H9 (cell line): ENCODE data around the gene CDC42EP5. TPM values are rescaled to one million over a fixed set of nuclear protein-coding genes. Genes with fewer than 3 reads are reported as not detected.
"Not testable (repeated sequence)": the region's sequence is repeated elsewhere in the genome, so short reads cannot be mapped to it uniquely, and the experiment has no call there.

Source experiments
- DNase-seq: peaks from one replicate; pipeline ENCODE4 v3.0.0-alpha.2; 2017
- H2AFZ ChIP-seq: one replicate; pipeline ENCODE4 v1.6.1; 2013; ENCODE audit warnings: mild to moderate bottlenecking, low read length, control low read depth, moderate library complexity
- H2AK5ac ChIP-seq: 2 replicates; pipeline ENCODE4 v1.6.1; 2013; ENCODE audit warnings: low read length, control low read depth, mixed read lengths; ENCODE audit not compliant: insufficient read length
- H2BK120ac ChIP-seq: one replicate; pipeline ENCODE4 v1.6.1; 2013; ENCODE audit warnings: low read depth, mild to moderate bottlenecking, low read length, control low read depth, inconsistent platforms; ENCODE audit not compliant: poor library complexity, severe bottlenecking
- H2BK12ac ChIP-seq: 2 replicates; pipeline ENCODE4 v1.6.1; 2013; ENCODE audit warnings: low read length, control low read depth, mixed read lengths, low read depth; ENCODE audit not compliant: insufficient read length
- H2BK15ac ChIP-seq: 2 replicates; pipeline ENCODE4 v1.6.1; 2013; ENCODE audit warnings: low read depth, low read length, control low read depth
- H2BK20ac ChIP-seq: one replicate; pipeline ENCODE4 v1.6.1; 2013; ENCODE audit warnings: low read depth, mild to moderate bottlenecking, low read length, control low read depth, inconsistent platforms; ENCODE audit not compliant: poor library complexity, severe bottlenecking
- H2BK5ac ChIP-seq: 2 replicates; pipeline ENCODE4 v1.6.1; 2013; ENCODE audit warnings: low read length, control low read depth, mixed read lengths; ENCODE audit not compliant: insufficient read length
- H3K14ac ChIP-seq: 2 replicates; pipeline ENCODE4 v1.6.1; 2013; ENCODE audit warnings: low read length, control low read depth; ENCODE audit not compliant: insufficient read depth
- H3K18ac ChIP-seq: 2 replicates; pipeline ENCODE4 v1.6.1; 2013; ENCODE audit warnings: low read depth, mild to moderate bottlenecking, mixed read lengths, low read length, control low read depth; ENCODE audit not compliant: insufficient read length
- H3K23ac ChIP-seq: 2 replicates; pipeline ENCODE4 v1.6.1; 2013; ENCODE audit warnings: low read length, control low read depth, mixed read lengths, low read depth; ENCODE audit not compliant: insufficient read length
- H3K23me2 ChIP-seq: 2 replicates; pipeline ENCODE4 v1.6.1; 2013; ENCODE audit warnings: low read depth, mild to moderate bottlenecking, mixed read lengths, low read length, control low read depth; ENCODE audit not compliant: insufficient read length, poor library complexity, severe bottlenecking
- H3K27ac ChIP-seq: 2 replicates; pipeline ENCODE4 v1.5.1; 2013; ENCODE audit warnings: low read length, control low read depth, mixed read lengths, low read depth; ENCODE audit not compliant: insufficient read length
- H3K27me3 ChIP-seq: 2 replicates; pipeline ENCODE4 v1.6.1; 2013; ENCODE audit warnings: low read length, control low read depth, inconsistent platforms; ENCODE audit not compliant: insufficient read depth
- H3K4ac ChIP-seq: 2 replicates; pipeline ENCODE4 v1.6.1; 2013; ENCODE audit warnings: low read depth, mild to moderate bottlenecking, control low read depth, inconsistent platforms, low read length, moderate library complexity
- H3K4me1 ChIP-seq: 2 replicates; pipeline ENCODE4 v1.6.1; 2013; ENCODE audit warnings: low read length, control low read depth, inconsistent platforms; ENCODE audit not compliant: insufficient read depth
- H3K4me2 ChIP-seq: 2 replicates; pipeline ENCODE4 v1.6.1; 2013; ENCODE audit warnings: low read length, control low read depth, mixed read lengths; ENCODE audit not compliant: insufficient read length, insufficient read depth
- H3K56ac ChIP-seq: 2 replicates; pipeline ENCODE4 v1.6.1; 2013; ENCODE audit warnings: low read depth, mild to moderate bottlenecking, mixed read lengths, low read length, control low read depth; ENCODE audit not compliant: insufficient read length
- H3K79me1 ChIP-seq: 2 replicates; pipeline ENCODE4 v1.6.1; 2013; ENCODE audit warnings: low read depth, mild to moderate bottlenecking, moderate library complexity, low read length, control low read depth, inconsistent platforms; ENCODE audit not compliant: insufficient read depth, poor library complexity, severe bottlenecking
- H3K79me2 ChIP-seq: 2 replicates; pipeline ENCODE4 v1.6.1; 2013; ENCODE audit warnings: low read length, control low read depth, inconsistent platforms; ENCODE audit not compliant: insufficient read depth
- H3K9ac ChIP-seq: 2 replicates; pipeline ENCODE4 v1.6.1; 2013; ENCODE audit warnings: low read length, control low read depth, mixed read lengths; ENCODE audit not compliant: insufficient read length; ENCODE audit errors: extremely low read depth
- H3K9me3 ChIP-seq: one replicate; pipeline ENCODE4 v1.6.1; 2013; ENCODE audit warnings: low read depth, low read length, inconsistent platforms; ENCODE audit not compliant: control insufficient read depth
- H3T11ph ChIP-seq: one replicate; pipeline ENCODE4 v1.6.1; 2013; ENCODE audit warnings: mild to moderate bottlenecking, low read length, control low read depth, inconsistent platforms
- H4K20me1 ChIP-seq: one replicate; pipeline ENCODE4 v1.6.1; 2013; ENCODE audit not compliant: control insufficient read depth, insufficient read length, insufficient read depth
- H4K5ac ChIP-seq: 2 replicates; pipeline ENCODE4 v1.6.1; 2013; ENCODE audit warnings: low read depth, mild to moderate bottlenecking, mixed read lengths, low read length, control low read depth; ENCODE audit not compliant: insufficient read length
- H4K8ac ChIP-seq: replicated peaks from 2 replicates; pipeline ENCODE4 v1.6.1; 2013; ENCODE audit warnings: low read length, control low read depth, mixed read lengths, low read depth; ENCODE audit not compliant: insufficient read length
- H4K91ac ChIP-seq: 2 replicates; pipeline ENCODE4 v1.6.1; 2013; ENCODE audit warnings: low read depth, mild to moderate bottlenecking, moderate library complexity, mixed read lengths, low read length, control low read depth; ENCODE audit not compliant: insufficient read length
- H3K27ac Mint-ChIP-seq, 3 experiments: 2 replicates in 2 of 3; 3 replicates in 1 of 3; pipeline ENCODE4 v1.8.0; 2020 to 2021; ENCODE audit warnings: mixed read lengths in 3 of 3, mild to moderate bottlenecking in 1 of 3, moderate library complexity in 1 of 3
- H3K27me3 Mint-ChIP-seq: 2 replicates; pipeline ENCODE4 v1.8.0; 2021; ENCODE audit warnings: low read depth, mild to moderate bottlenecking, moderate library complexity, mixed read lengths
- H3K36me3 Mint-ChIP-seq, 3 experiments: 2 replicates in 2 of 3; 3 replicates in 1 of 3; pipeline ENCODE4 v1.8.0; 2020 to 2021; ENCODE audit warnings: low read depth in 3 of 3, mixed read lengths in 3 of 3; ENCODE audit not compliant: insufficient read depth in 1 of 3
- H3K4me1 Mint-ChIP-seq, 2 experiments: 2 replicates each; pipeline ENCODE4 v1.8.0; 2020; ENCODE audit warnings: mixed read lengths in 2 of 2
- H3K4me3 Mint-ChIP-seq, 2 experiments: 2 replicates in 1 of 2; 3 replicates in 1 of 2; pipeline ENCODE4 v1.8.0; 2020 to 2021; ENCODE audit warnings: mild to moderate bottlenecking in 2 of 2, mixed read lengths in 2 of 2, moderate library complexity in 1 of 2
- H3K9me3 Mint-ChIP-seq, 2 experiments: 2 replicates in 1 of 2; 3 replicates in 1 of 2; pipeline ENCODE4 v1.8.0; 2020; ENCODE audit warnings: mild to moderate bottlenecking in 2 of 2, mixed read lengths in 2 of 2, moderate library complexity in 1 of 2
- CTCF ChIP-seq: fragments of 200-600 bp; sonication (generic); conservative IDR thresholded peaks from 3 replicates; pipeline ENCODE4 v1.8.0; 2021; ENCODE audit warnings: antibody characterized with exemption, mild to moderate bottlenecking
- WGBS: extraction: QIAGEN DNeasy Blood & Tissue Kit; methylation state at CpG from one replicate; pipeline ENCODE4 v1.1.7; 2013; ENCODE audit warnings: missing lambda C conversion rate, low lambda C conversion rate, mixed read lengths; ENCODE audit not compliant: insufficient read length; ENCODE audit errors: extremely low coverage; 5-methylcytosine and 5-hydroxymethylcytosine counted together
- total RNA-seq: library from RNA; stranded (reverse); gene quantifications from 2 replicates; pipeline ENCODE4 v1.2.1, GENCODE V29; 2021

The CDC42EP5 gene
- total RNA-seq, 1 experiment from 2014 or later: 1.6 TPM

GRCh38 chr19:54469496-54469934 lies 3.6 kb downstream of the CDC42EP5 start:
- Histone ChIP-seq H4K91ac (no peak overlapping the region), H3K79me2 (no peaks in the 10 kb centered on the region), H3T11ph (no peak overlapping the region), H4K5ac (no peak overlapping the region), H3K27me3 (peaks cover 2% of the 10 kb centered on the region; the same call in 1 of the 2 replicates), H3K23ac (no peak overlapping the region), H3K9me3 (no peaks in the 10 kb centered on the region), H3K56ac (no peak overlapping the region), H3K4me1 (no peaks in the 10 kb centered on the region), H3K9ac (no peak overlapping the region), H2AK5ac (no peak overlapping the region), H3K23me2 (peaks cover 7% of the 10 kb centered on the region), H4K8ac (no peak overlapping the region), H3K79me1 (no peaks in the 10 kb centered on the region), H2BK120ac (no peak overlapping the region), H2BK20ac (no peak overlapping the region), H4K20me1 (no peaks in the 10 kb centered on the region), H3K27ac (no peak overlapping the region), H3K14ac (no peak overlapping the region), H3K4me2 (no peak overlapping the region), H2BK15ac (no peak overlapping the region), H3K18ac (no peak overlapping the region), H2BK12ac (no peak overlapping the region), H2AFZ (no peak overlapping the region), H3K4ac (no peak overlapping the region), H2BK5ac (no peak overlapping the region)
- no CpG with 5 or more reads among the region's 8 CpGs for WGBS
- TF ChIP-seq CTCF: no peak
- 0 out of 5 replicates have a peak, but pooled peaks cover 0 to 3% of the 10 kb centered on the region in 2 experiments for H3K9me3 Mint-ChIP-seq
- DNase-seq: no peak
- no peaks in the 10 kb centered on the region for H3K36me3 Mint-ChIP-seq
- no peak overlapping the region for H3K27ac Mint-ChIP-seq
- H3K4me3 Mint-ChIP-seq: no peak overlapping the region; a peak in 2 of 5 replicates
- H3K4me1 Mint-ChIP-seq: peaks cover 15 to 25% of the 10 kb centered on the region in 2 experiments
- peaks cover 65% of the 10 kb centered on the region for H3K27me3 Mint-ChIP-seq

- H2AK5ac ChIP-seq, H3K27ac ChIP-seq, H4K20me1 ChIP-seq, H3K14ac ChIP-seq, H4K91ac ChIP-seq, H2BK5ac ChIP-seq, H3K27ac Mint-ChIP-seq, H3K79me1 ChIP-seq, H2AFZ ChIP-seq, H4K5ac ChIP-seq, H3K56ac ChIP-seq, H3K4ac ChIP-seq, H3T11ph ChIP-seq, H2BK120ac ChIP-seq, H3K79me2 ChIP-seq, H3K4me2 ChIP-seq, H2BK20ac ChIP-seq, H3K27me3 ChIP-seq, H4K8ac ChIP-seq, DNase-seq, H2BK12ac ChIP-seq, H3K9me3 Mint-ChIP-seq, H3K9ac ChIP-seq, H3K4me1 ChIP-seq, H3K9me3 ChIP-seq, H3K23ac ChIP-seq, H3K18ac ChIP-seq, H2BK15ac ChIP-seq: not testable (repeated sequence)
- no CpG with 5 or more reads among the region's 14 CpGs for WGBS
- Mint-ChIP-seq H3K4me1 (peaks cover 17 to 21% of the 10 kb centered on the region in 2 experiments), H3K36me3 (peaks cover 0 to 11% (median 10%) of the 10 kb centered on the region in 3 experiments; a peak in 6 of 7 replicates), H3K27me3 (peaks cover 49% of the 10 kb centered on the region), H3K4me3 (peak overlapping the region in 1 of 2 experiments; percentile 73; a peak in 2 of 5 replicates)
- peaks cover 13% of the 10 kb centered on the region for H3K23me2 ChIP-seq
Measured at GRCh38 chr19:54466110-54466480, 7.0 kb downstream of the CDC42EP5 start.
